ENCODE results near the gene ZCCHC24.
"Not testable (repeated sequence)": the region's sequence is repeated elsewhere in the genome, so short reads cannot be mapped to it uniquely, and the experiment has no call there.

The ZCCHC24 gene

GRCh38 chr10:79334573-79334972 is 110.9 kb downstream of the ZCCHC24 start:
- Histone ChIP-seq H3K9ac (ENCODE audit: low read length) (no peak overlapping the region), H2BK15ac (ENCODE audit: low read depth, poor library complexity, severe bottlenecking) (no peak overlapping the region), H3K79me1 (replicated peaks; ENCODE audit: low read length, poor library complexity, severe bottlenecking) (no peaks in the 10 kb centered on the region), H3K14ac (ENCODE audit: low read length in 2 of 2) (no peak overlapping the region), H3K9me3 (ENCODE audit: control insufficient read depth, low read length) (peaks cover 5% of the 10 kb centered on the region), H3K4ac (ENCODE audit: low read depth in 1 of 2, low read length in 2 of 2) (no peak overlapping the region), H4K8ac (ENCODE audit: low read length) (no peak overlapping the region), H3K27me3 (ENCODE audit: control insufficient read depth in 1 of 2, insufficient read depth in 1 of 2, low read length in 2 of 2) (no peaks in the 10 kb centered on the region), H3K4me3 (ENCODE audit: insufficient read depth in 1 of 2, low read depth in 1 of 2, low read length in 2 of 2) (no peak overlapping the region), H3K36me3 (ENCODE audit: control insufficient read depth in 1 of 2, insufficient read depth in 2 of 2, low read depth in 1 of 2, low read length in 2 of 2) (no peaks in the 10 kb centered on the region), H2AFZ (ENCODE audit: low read depth, low read length) (no peak overlapping the region), H2BK12ac (ENCODE audit: low read length in 2 of 2) (no peak overlapping the region), H3K18ac (ENCODE audit: low read depth in 1 of 2, low read length in 2 of 2) (no peak overlapping the region), H3K27ac (ENCODE audit: low read length, poor library complexity, severe bottlenecking) (no peak overlapping the region), H4K91ac (ENCODE audit: low read length) (no peak overlapping the region), H2BK5ac (ENCODE audit: low read depth, low read length, poor library complexity, severe bottlenecking) (no peak overlapping the region), H2BK120ac (ENCODE audit: low read depth, low read length) (no peak overlapping the region), H3K23ac (ENCODE audit: low read length in 2 of 2) (no peak overlapping the region), H2AK5ac (ENCODE audit: low read length, severe bottlenecking) (no peak overlapping the region), H3K4me2 (ENCODE audit: low read length, poor library complexity, severe bottlenecking) (no peak overlapping the region), H3K4me1 (ENCODE audit: control insufficient read depth, insufficient read depth, low read depth, low read length) (peaks cover 31% of the 10 kb centered on the region)
- DNase-seq, result no peak
- 97% methylated on average over 2 of the region's 2 CpGs for WGBS

DNA sequence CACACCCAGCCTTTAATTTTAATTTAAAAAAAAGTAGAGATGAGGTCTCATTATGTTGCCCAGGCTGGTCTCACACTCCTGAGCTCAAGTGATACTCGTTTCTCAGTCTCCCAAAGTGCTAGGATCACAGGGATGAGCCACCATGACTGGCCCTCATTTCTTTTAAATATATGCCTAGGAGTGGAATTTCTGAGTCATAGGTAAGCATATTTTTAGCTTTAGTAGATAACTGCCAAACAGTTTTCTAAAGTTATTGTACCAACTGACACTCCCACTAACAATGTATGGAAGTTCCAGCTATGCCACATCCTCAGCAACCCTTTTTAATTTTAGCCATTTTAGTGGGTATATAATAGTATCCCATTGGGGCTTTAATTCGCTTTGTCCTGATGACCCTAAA is 111.9 kb downstream of the ZCCHC24 start:
- no peak overlapping the region for H3K4me2 ChIP-seq (ENCODE audit: low read length, poor library complexity, severe bottlenecking)
- no peak overlapping the region for H4K91ac ChIP-seq (ENCODE audit: low read length)
- H3K4ac ChIP-seq (ENCODE audit: low read depth in 1 of 2, low read length in 2 of 2), result no peak overlapping the region
- no peak overlapping the region for H2AK5ac ChIP-seq (ENCODE audit: low read length, severe bottlenecking)
- H3K27ac ChIP-seq (ENCODE audit: low read length, poor library complexity, severe bottlenecking), result no peak overlapping the region
- H3K79me1 ChIP-seq (replicated peaks; ENCODE audit: low read length, poor library complexity, severe bottlenecking), result no peaks in the 10 kb centered on the region
- H2BK120ac ChIP-seq (ENCODE audit: low read depth, low read length), result no peak overlapping the region
- H3K9me3 ChIP-seq (ENCODE audit: control insufficient read depth, low read length), result peaks cover 5% of the 10 kb centered on the region
- H4K8ac ChIP-seq (ENCODE audit: low read length), result no peak overlapping the region
- no peak overlapping the region for H3K9ac ChIP-seq (ENCODE audit: low read length)
- H3K27me3 ChIP-seq (ENCODE audit: control insufficient read depth in 1 of 2, insufficient read depth in 1 of 2, low read length in 2 of 2), result no peaks in the 10 kb centered on the region
- no peak overlapping the region for H3K18ac ChIP-seq (ENCODE audit: low read depth in 1 of 2, low read length in 2 of 2)
- no peak overlapping the region for H2BK12ac ChIP-seq (ENCODE audit: low read length in 2 of 2)
- peaks cover 37% of the 10 kb centered on the region for H3K4me1 ChIP-seq (ENCODE audit: control insufficient read depth, insufficient read depth, low read depth, low read length)
- no peak overlapping the region for H2AFZ ChIP-seq (ENCODE audit: low read depth, low read length)
- no peak overlapping the region for H3K23ac ChIP-seq (ENCODE audit: low read length in 2 of 2)
- WGBS, result 73% methylated on average over 2 of the region's 2 CpGs
- no peak overlapping the region for H3K4me3 ChIP-seq (ENCODE audit: insufficient read depth in 1 of 2, low read depth in 1 of 2, low read length in 2 of 2)
- peak; percentile 67 for DNase-seq
- H3K14ac ChIP-seq (ENCODE audit: low read length in 2 of 2), result no peak overlapping the region
- H2BK5ac ChIP-seq (ENCODE audit: low read depth, low read length, poor library complexity, severe bottlenecking), result no peak overlapping the region
- H2BK15ac ChIP-seq (ENCODE audit: low read depth, poor library complexity, severe bottlenecking), result no peak overlapping the region
- H3K36me3 ChIP-seq (ENCODE audit: control insufficient read depth in 1 of 2, insufficient read depth in 2 of 2, low read depth in 1 of 2, low read length in 2 of 2), result no peaks in the 10 kb centered on the region

DNA sequence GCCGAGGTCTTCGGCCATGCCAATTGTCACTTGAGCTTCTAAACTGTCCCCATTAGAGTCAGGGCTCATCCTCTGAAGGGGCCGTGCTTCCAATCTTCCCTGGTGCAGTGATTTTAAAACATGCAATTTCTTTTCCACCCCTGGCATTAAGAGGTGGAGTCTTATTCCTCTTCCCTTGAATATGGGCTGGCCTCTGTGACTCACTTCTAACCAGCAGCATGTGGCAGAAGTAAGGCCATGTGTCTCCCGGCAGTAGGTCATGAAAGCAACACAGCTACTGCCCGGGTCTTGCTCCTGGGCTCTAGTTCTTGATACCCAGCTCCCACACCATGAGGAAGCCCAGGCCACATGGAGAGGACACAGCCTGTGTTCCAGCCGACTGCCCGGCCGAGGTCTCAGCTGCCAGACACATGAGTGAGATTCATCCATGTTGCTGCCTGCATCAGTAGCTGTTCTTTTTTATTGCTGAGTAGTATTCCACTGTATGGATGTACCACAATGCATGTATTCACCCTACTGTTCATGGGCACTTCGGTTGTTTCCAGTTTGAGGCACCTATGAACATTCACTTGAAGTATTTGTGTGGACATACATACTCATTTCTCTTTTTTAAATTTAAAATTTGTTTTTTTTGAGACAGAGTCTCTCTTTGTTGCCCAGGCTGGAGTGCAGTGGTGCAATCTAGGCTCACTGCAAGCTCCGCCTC is 112.7 kb downstream of the ZCCHC24 start:
- H4K91ac ChIP-seq (ENCODE audit: low read length); H3K27me3 ChIP-seq (ENCODE audit: control insufficient read depth in 1 of 2, insufficient read depth in 1 of 2, low read length in 2 of 2); H3K4me3 ChIP-seq (ENCODE audit: insufficient read depth in 1 of 2, low read depth in 1 of 2, low read length in 2 of 2); H2AK5ac ChIP-seq (ENCODE audit: low read length, severe bottlenecking); H2BK5ac ChIP-seq (ENCODE audit: low read depth, low read length, poor library complexity, severe bottlenecking); H3K27ac ChIP-seq (ENCODE audit: low read length, poor library complexity, severe bottlenecking); H2BK120ac ChIP-seq (ENCODE audit: low read depth, low read length); H4K8ac ChIP-seq (ENCODE audit: low read length); H3K18ac ChIP-seq (ENCODE audit: low read depth in 1 of 2, low read length in 2 of 2); H3K4ac ChIP-seq (ENCODE audit: low read depth in 1 of 2, low read length in 2 of 2); H3K79me1 ChIP-seq (replicated peaks; ENCODE audit: low read length, poor library complexity, severe bottlenecking); H3K9me3 ChIP-seq (ENCODE audit: control insufficient read depth, low read length); H2BK12ac ChIP-seq (ENCODE audit: low read length in 2 of 2); H3K23ac ChIP-seq (ENCODE audit: low read length in 2 of 2); H3K14ac ChIP-seq (ENCODE audit: low read length in 2 of 2); H3K9ac ChIP-seq (ENCODE audit: low read length); H2BK15ac ChIP-seq (ENCODE audit: low read depth, poor library complexity, severe bottlenecking); H3K4me2 ChIP-seq (ENCODE audit: low read length, poor library complexity, severe bottlenecking); H2AFZ ChIP-seq (ENCODE audit: low read depth, low read length); H3K36me3 ChIP-seq (ENCODE audit: control insufficient read depth in 1 of 2, insufficient read depth in 2 of 2, low read depth in 1 of 2, low read length in 2 of 2); DNase-seq: not testable (repeated sequence)
- 97% methylated on average over 2 of the region's 10 CpGs for WGBS
- peaks cover 39% of the 10 kb centered on the region for H3K4me1 ChIP-seq (ENCODE audit: control insufficient read depth, insufficient read depth, low read depth, low read length)
